HCT116 (cell line): ENCODE data around the gene MLPH.

Source experiments
- CEBPB ChIP-seq: IDR thresholded peaks from 2 replicates; pipeline ENCODE4 v1.6.1; 2012; ENCODE audit warnings: low read depth
- CTCF ChIP-seq, 3 experiments: fragments of 200-600 bp in 1 of 3; sonication (generic) in 1 of 3; IDR thresholded peaks in 2 of 3; conservative IDR thresholded peaks in 1 of 3; 2 replicates each; pipeline ENCODE4 v1.5.1; 2012 to 2017; ENCODE audit warnings: low read depth in 2 of 3, low read length in 2 of 3, antibody characterized with exemption in 1 of 3, borderline replicate concordance in 1 of 3, control low read depth in 1 of 3, mild to moderate bottlenecking in 1 of 3, mixed read lengths in 1 of 3, mixed run types in 1 of 3, moderate library complexity in 1 of 3; ENCODE audit not compliant: insufficient read depth in 1 of 3
- JUND ChIP-seq: IDR thresholded peaks from 2 replicates; pipeline ENCODE4 v1.6.1; 2012
- REST ChIP-seq: IDR thresholded peaks from 2 replicates; pipeline ENCODE4 v1.6.1; 2012; ENCODE audit warnings: low read depth

GRCh38 chr2:237448171-237448570 is 38.9 kb upstream of the MLPH start:
- TF ChIP-seq JUND (no peak), REST (no peak), CEBPB (no peak), CTCF (IDR thresholded peaks at IDR 0.05 in 2 of 3, conservative IDR thresholded peaks at IDR 0.05 in 1 of 3; ENCODE audit: borderline replicate concordance in 1 of 3, insufficient read depth in 1 of 3, low read depth in 2 of 3, low read length in 2 of 3) (no peak)
